Aorta (tissue), 5 donors: ENCODE results near the gene LRP1B. TPM values are rescaled to one million over a fixed set of nuclear protein-coding genes. Genes with fewer than 3 reads are reported as not detected.
A peak's percentile ranks its signal among the peaks of the same experiment; 100 is the strongest.

Experiments used
- ATAC-seq: fragments of 200-7000 bp; cut with Tn5 transposase; one replicate; pipeline ENCODE4 v1.9.1; 2022; ENCODE audit warnings: moderate library complexity; ENCODE audit not compliant: low FRiP score
- DNase-seq, 2 donors: peaks; one replicate each; pipeline ENCODE4 v3.0.0-alpha.2; 2020
- H3K27ac ChIP-seq, 2 donors: one replicate each; pipeline ENCODE4 v1.5.1; 2013; ENCODE audit warnings: low read length in 2 of 2, mild to moderate bottlenecking in 2 of 2, moderate library complexity in 2 of 2, control low read depth in 1 of 2, inconsistent platforms in 1 of 2, low read depth in 1 of 2
- H3K27me3 ChIP-seq, 2 donors: one replicate each; pipeline ENCODE4 v1.6.1; 2013; ENCODE audit warnings: control low read depth in 1 of 2, low read length in 1 of 2, mild to moderate bottlenecking in 1 of 2, moderate library complexity in 1 of 2; ENCODE audit not compliant: insufficient read depth in 2 of 2, control insufficient read depth in 1 of 2
- H3K36me3 ChIP-seq, 2 donors: one replicate each; pipeline ENCODE4 v1.6.1; 2013; ENCODE audit warnings: control low read depth in 1 of 2, low read length in 1 of 2, mild to moderate bottlenecking in 1 of 2; ENCODE audit not compliant: insufficient read depth in 2 of 2, control insufficient read depth in 1 of 2
- H3K4me1 ChIP-seq, 2 donors: one replicate each; pipeline ENCODE4 v1.6.1; 2013; ENCODE audit warnings: low read length in 2 of 2, control low read depth in 1 of 2, mild to moderate bottlenecking in 1 of 2, moderate library complexity in 1 of 2; ENCODE audit not compliant: insufficient read depth in 2 of 2, control insufficient read depth in 1 of 2
- H3K4me3 ChIP-seq, 2 donors: one replicate each; pipeline ENCODE4 v1.5.1; 2013; ENCODE audit warnings: low read length in 2 of 2, control low read depth in 1 of 2, mild to moderate bottlenecking in 1 of 2
- H3K9me3 ChIP-seq: one replicate; pipeline ENCODE4 v1.6.1; 2013; ENCODE audit warnings: mild to moderate bottlenecking, low read length; ENCODE audit not compliant: control insufficient read depth
- WGBS, 2 donors: extraction: QIAGEN DNeasy Blood & Tissue Kit; methylation state at CpG; one replicate each; pipeline ENCODE4 v1.1.7; 2013; 5-methylcytosine and 5-hydroxymethylcytosine counted together
- intact Hi-C, 2 donors: fragments of 100-400 bp; cut with DNase I; formaldehyde crosslinking; loops; one replicate each; pipeline versions ENCODE4 v1.14.2 to v1.15.0; 2022
- polyA plus RNA-seq, 2 donors: library from polyadenylated mRNA; stranded (reverse); fragments of 200-250 nt; gene quantifications; one replicate each; pipeline ENCODE4 v1.2.3, GENCODE V29; 2013
- total RNA-seq, 2 donors: library from RNA; stranded (reverse); fragmentation: NEBNext Ultra II Directional; extraction: Animal tissue kit (Norgen Biotek cat#: 25700); gene quantifications; one replicate each; pipeline ENCODE4 v1.2.1, GENCODE V29; 2021
- donor health status: healthy with polysubstance abuse.
- donor health status: Bipolar disorder and iron deficiency.
- donor health status: DM: no; HTN: no; CAD: no.
- donor health status: DM: no; HTN: no; CAD: no.
- donor health status: DM: yes; HTN: yes; CAD: no.

Gene LRP1B
- total and polyA plus RNA-seq, 4 donors: 0.33 to 0.94 TPM; not detected in 2

- H3K4me1 ChIP-seq: no peaks in the 10 kb centered on the region
- no peaks in the 10 kb centered on the region for H3K36me3 ChIP-seq
- no peak for DNase-seq
- intact Hi-C loops: no loop called here
- WGBS, 2 donors: 72 to 75% methylated on average over 7 of the region's 7 CpGs
- no peak overlapping the region for H3K4me3 ChIP-seq
- no peak for ATAC-seq
- no peak overlapping the region for H3K27ac ChIP-seq
- H3K27me3 ChIP-seq: no peaks in the 10 kb centered on the region
- H3K9me3 ChIP-seq: no peaks in the 10 kb centered on the region
Measured at GRCh38 chr2:140539242-140539875, 1591.5 kb downstream of the LRP1B start.

- ATAC-seq (no peak), DNase-seq (no peak)
- Histone ChIP-seq H3K4me3 (no peak overlapping the region), H3K9me3 (no peaks in the 10 kb centered on the region), H3K4me1 (no peaks in the 10 kb centered on the region), H3K36me3 (no peaks in the 10 kb centered on the region), H3K27me3 (no peaks in the 10 kb centered on the region), H3K27ac (no peak overlapping the region)
- intact Hi-C loops: no loop called here
- 83 to 86% methylated on average over 2 of the region's 2 CpGs for WGBS, 2 donors
Measured at GRCh38 chr2:140529706-140530105, 1601.1 kb downstream of the LRP1B start.

GRCh38 chr2:140528982-140529381 lies 1601.8 kb downstream of the LRP1B start:
- intact Hi-C loops: no loop called here
- no peaks in the 10 kb centered on the region for H3K4me1 ChIP-seq
- H3K27ac ChIP-seq: no peak overlapping the region
- H3K4me3 ChIP-seq: no peak overlapping the region
- no peaks in the 10 kb centered on the region for H3K9me3 ChIP-seq
- no peaks in the 10 kb centered on the region for H3K36me3 ChIP-seq
- no peak for ATAC-seq
- H3K27me3 ChIP-seq: no peaks in the 10 kb centered on the region
- DNase-seq: no peak
- WGBS, 2 donors: 82 to 89% methylated on average over 2 of the region's 2 CpGs

GRCh38 chr2:140526575-140526974 lies 1604.2 kb downstream of the LRP1B start:
- Histone ChIP-seq H3K9me3 (no peaks in the 10 kb centered on the region), H3K4me1 (no peaks in the 10 kb centered on the region), H3K27ac (no peak overlapping the region), H3K27me3 (no peaks in the 10 kb centered on the region), H3K36me3 (no peaks in the 10 kb centered on the region), H3K4me3 (no peak overlapping the region)
- ATAC-seq: no peak
- no peak for DNase-seq
- intact Hi-C loops: no loop called here

- Histone ChIP-seq H3K4me1 (no peaks in the 10 kb centered on the region), H3K9me3 (no peaks in the 10 kb centered on the region), H3K4me3 (no peak overlapping the region), H3K36me3 (no peaks in the 10 kb centered on the region), H3K27me3 (no peaks in the 10 kb centered on the region), H3K27ac (no peak overlapping the region)
- DNase-seq (no peak), ATAC-seq (no peak)
- WGBS, 2 donors: 35 to 42% methylated on average over 3 of the region's 3 CpGs
- intact Hi-C loops: no loop called here
Measured at GRCh38 chr2:140512106-140512505, 1618.7 kb downstream of the LRP1B start.

- Histone ChIP-seq H3K9me3 (no peaks in the 10 kb centered on the region), H3K4me3 (no peak overlapping the region), H3K27me3 (no peaks in the 10 kb centered on the region), H3K4me1 (no peaks in the 10 kb centered on the region), H3K27ac (no peak overlapping the region), H3K36me3 (no peaks in the 10 kb centered on the region)
- ATAC-seq (no peak), DNase-seq (peak in 1 of 2 donors; percentile 38)
- intact Hi-C loops: no loop called here
- WGBS, 2 donors: 96 to 98% methylated on average over 6 of the region's 6 CpGs
Measured at GRCh38 chr2:140509765-140510164, 1621.1 kb downstream of the LRP1B start.

- Histone ChIP-seq H3K27me3 (no peaks in the 10 kb centered on the region), H3K27ac (no peak overlapping the region), H3K9me3 (no peaks in the 10 kb centered on the region), H3K4me3 (no peak overlapping the region), H3K36me3 (no peaks in the 10 kb centered on the region), H3K4me1 (no peaks in the 10 kb centered on the region)
- intact Hi-C loops: no loop called here
- 74 to 78% methylated on average over 4 of the region's 4 CpGs for WGBS, 2 donors
- DNase-seq (no peak), ATAC-seq (no peak)
Measured at GRCh38 chr2:140508756-140509155, 1622.1 kb downstream of the LRP1B start.

GRCh38 chr2:140506606-140507005 lies 1624.2 kb downstream of the LRP1B start:
- WGBS, 2 donors: 95 to 97% methylated on average over 2 of the region's 2 CpGs
- no peaks in the 10 kb centered on the region for H3K27me3 ChIP-seq
- ATAC-seq (no peak), DNase-seq (no peak)
- intact Hi-C loops: no loop called here
- no peaks in the 10 kb centered on the region for H3K36me3 ChIP-seq
- H3K27ac ChIP-seq: no peak overlapping the region
- no peaks in the 10 kb centered on the region for H3K9me3 ChIP-seq
- H3K4me3 ChIP-seq: no peak overlapping the region
- H3K4me1 ChIP-seq: no peaks in the 10 kb centered on the region

GRCh38 chr2:140504601-140505000 lies 1626.2 kb downstream of the LRP1B start:
- H3K27ac ChIP-seq: no peak overlapping the region
- no peaks in the 10 kb centered on the region for H3K36me3 ChIP-seq
- 58 to 64% methylated on average over 2 of the region's 2 CpGs for WGBS, 2 donors
- H3K27me3 ChIP-seq: no peaks in the 10 kb centered on the region
- intact Hi-C loops: no loop called here
- H3K9me3 ChIP-seq: no peaks in the 10 kb centered on the region
- no peak overlapping the region for H3K4me3 ChIP-seq
- ATAC-seq: no peak
- no peak for DNase-seq
- peaks cover 0 to 1% of the 10 kb centered on the region in 2 donors for H3K4me1 ChIP-seq
